Progenitor cell of endocrine pancreas (in vitro differentiated cells): ENCODE results near the gene THAP3. TPM values are rescaled to one million over a fixed set of nuclear protein-coding genes. Genes with fewer than 3 reads are reported as not detected.

Experiments
- DNase-seq: peaks from one replicate; pipeline ENCODE4 v3.0.0; 2021; ENCODE audit warnings: low spot score; ENCODE audit not compliant: unreplicated experiment
- H3K27ac Mint-ChIP-seq: 2 replicates; pipeline ENCODE4 v1.8.0; 2021; ENCODE audit warnings: mild to moderate bottlenecking, moderate library complexity, mixed read lengths
- H3K27me3 Mint-ChIP-seq: 2 replicates; pipeline ENCODE4 v1.8.0; 2021; ENCODE audit warnings: mixed read lengths
- H3K36me3 Mint-ChIP-seq: 2 replicates; pipeline ENCODE4 v1.8.0; 2022; ENCODE audit warnings: mixed read lengths; ENCODE audit not compliant: insufficient read depth
- H3K4me1 Mint-ChIP-seq: 2 replicates; pipeline ENCODE4 v1.8.0; 2021; ENCODE audit warnings: low read depth, mixed read lengths
- H3K4me3 Mint-ChIP-seq: 2 replicates; pipeline ENCODE4 v1.8.0; 2021; ENCODE audit warnings: low read depth, mild to moderate bottlenecking, moderate library complexity, mixed read lengths
- H3K9me3 Mint-ChIP-seq: 2 replicates; pipeline ENCODE4 v1.8.0; 2021; ENCODE audit warnings: low read depth, mixed read lengths
- total RNA-seq: library from RNA; stranded (reverse); gene quantifications from 2 replicates; pipeline ENCODE4 v1.2.1, GENCODE V29; 2021
- TF ChIP-seq, protein P1 (sequence below): fragments of 200-600 bp; sonication (generic); IDR thresholded peaks from one replicate; pipeline ENCODE4 v1.5.0; 2021; ENCODE audit warnings: antibody characterized with exemption, mild to moderate bottlenecking; ENCODE audit not compliant: unreplicated experiment

Gene THAP3
- total RNA-seq, 1 donor from 2014 or later = 22.9 TPM

DNA sequence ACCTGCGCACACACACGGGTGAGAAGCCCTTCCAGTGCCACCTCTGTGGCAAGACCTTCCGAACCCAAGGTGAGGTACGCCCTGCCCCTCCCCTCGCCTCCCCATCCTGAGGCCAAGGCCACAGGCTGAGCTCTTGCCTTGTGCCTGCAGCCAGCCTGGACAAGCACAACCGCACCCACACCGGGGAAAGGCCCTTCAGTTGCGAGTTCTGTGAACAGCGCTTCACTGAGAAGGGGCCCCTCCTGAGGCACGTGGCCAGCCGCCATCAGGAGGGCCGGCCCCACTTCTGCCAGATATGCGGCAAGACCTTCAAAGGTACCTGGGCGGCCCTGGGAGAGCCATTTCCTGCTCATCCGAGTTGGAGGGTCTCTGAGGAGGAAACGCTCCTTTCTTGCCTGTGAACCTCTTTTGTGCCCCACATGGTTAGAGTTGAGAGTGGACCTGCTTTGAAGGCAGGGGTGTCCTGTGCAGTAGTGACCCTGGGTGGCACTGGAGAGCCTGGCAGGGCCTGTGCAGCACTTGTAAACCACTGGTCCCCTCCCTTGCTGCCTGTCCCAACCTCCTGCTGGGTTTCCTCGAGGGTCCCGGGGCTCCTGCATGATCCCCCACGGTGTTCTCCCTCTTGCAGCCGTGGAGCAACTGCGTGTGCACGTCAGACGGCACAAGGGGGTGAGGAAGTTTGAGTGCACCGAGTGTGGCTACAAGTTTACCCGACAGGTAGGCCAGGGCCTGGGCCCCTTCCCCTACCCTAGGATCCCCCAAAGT, 36.4 kb upstream of the THAP3 start:
- DNase-seq = no peak
- TF ChIP-seq, protein P1, sequence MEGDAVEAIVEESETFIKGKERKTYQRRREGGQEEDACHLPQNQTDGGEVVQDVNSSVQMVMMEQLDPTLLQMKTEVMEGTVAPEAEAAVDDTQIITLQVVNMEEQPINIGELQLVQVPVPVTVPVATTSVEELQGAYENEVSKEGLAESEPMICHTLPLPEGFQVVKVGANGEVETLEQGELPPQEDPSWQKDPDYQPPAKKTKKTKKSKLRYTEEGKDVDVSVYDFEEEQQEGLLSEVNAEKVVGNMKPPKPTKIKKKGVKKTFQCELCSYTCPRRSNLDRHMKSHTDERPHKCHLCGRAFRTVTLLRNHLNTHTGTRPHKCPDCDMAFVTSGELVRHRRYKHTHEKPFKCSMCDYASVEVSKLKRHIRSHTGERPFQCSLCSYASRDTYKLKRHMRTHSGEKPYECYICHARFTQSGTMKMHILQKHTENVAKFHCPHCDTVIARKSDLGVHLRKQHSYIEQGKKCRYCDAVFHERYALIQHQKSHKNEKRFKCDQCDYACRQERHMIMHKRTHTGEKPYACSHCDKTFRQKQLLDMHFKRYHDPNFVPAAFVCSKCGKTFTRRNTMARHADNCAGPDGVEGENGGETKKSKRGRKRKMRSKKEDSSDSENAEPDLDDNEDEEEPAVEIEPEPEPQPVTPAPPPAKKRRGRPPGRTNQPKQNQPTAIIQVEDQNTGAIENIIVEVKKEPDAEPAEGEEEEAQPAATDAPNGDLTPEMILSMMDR = no peak
- Mint-ChIP-seq H3K4me1 (peaks cover 5% of the 10 kb centered on the region), H3K9me3 (no peaks in the 10 kb centered on the region), H3K4me3 (no peak overlapping the region), H3K27ac (no peak overlapping the region), H3K36me3 (peaks cover 4% of the 10 kb centered on the region), H3K27me3 (no peaks in the 10 kb centered on the region)

DNA sequence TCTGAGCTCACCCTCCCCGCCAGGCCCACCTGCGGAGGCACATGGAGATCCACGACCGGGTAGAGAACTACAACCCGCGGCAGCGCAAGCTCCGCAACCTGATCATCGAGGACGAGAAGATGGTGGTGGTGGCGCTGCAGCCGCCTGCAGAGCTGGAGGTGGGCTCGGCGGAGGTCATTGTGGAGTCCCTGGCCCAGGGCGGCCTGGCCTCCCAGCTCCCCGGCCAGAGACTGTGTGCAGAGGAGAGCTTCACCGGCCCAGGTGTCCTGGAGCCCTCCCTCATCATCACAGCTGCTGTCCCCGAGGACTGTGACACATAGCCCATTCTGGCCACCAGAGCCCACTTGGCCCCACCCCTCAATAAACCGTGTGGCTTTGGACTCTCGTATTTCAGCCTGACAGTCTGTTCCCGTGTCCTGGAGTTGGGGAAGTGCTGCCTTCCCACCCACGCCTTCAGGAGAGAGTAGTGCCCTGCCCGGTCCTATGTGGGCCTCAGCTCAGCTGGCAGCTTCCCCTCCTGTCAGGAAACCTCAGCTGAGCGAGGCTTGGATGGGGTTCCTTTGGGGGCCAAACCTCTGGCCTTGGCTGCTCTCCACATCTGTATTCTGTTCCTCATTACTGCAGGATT, 35.7 kb upstream of the THAP3 start:
- TF ChIP-seq, protein P1 = no peak

DNA sequence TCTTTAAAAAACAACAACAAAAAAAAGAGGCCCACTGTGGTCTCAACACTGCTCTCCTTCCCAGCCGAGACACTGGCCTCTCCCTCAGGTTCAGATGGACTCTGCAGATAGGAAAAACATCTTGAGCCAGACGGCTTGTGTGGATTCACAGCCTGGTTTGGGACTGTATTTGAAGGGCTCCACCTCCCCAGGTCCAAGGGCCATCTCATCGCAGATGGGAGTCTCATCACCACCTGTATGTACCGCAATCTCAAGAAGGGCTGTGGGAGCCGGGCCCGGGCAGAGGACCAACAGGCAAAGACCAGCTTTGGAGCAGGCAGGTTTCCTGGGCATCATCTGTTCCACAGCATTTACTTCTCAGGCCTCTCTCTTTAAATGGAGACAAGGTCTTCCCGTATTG, 34.6 kb upstream of the THAP3 start:
- Mint-ChIP-seq H3K36me3 (peaks cover 5% of the 10 kb centered on the region), H3K9me3 (no peaks in the 10 kb centered on the region), H3K4me1 (no peaks in the 10 kb centered on the region), H3K27me3 (no peaks in the 10 kb centered on the region), H3K27ac (no peak overlapping the region), H3K4me3 (no peak overlapping the region)
- DNase-seq = no peak
- TF ChIP-seq, protein P1 = no peak

More for the DNA sequence above, 35.7 kb upstream of the THAP3 start:
- no peak overlapping the region for H3K27ac Mint-ChIP-seq
- H3K36me3 Mint-ChIP-seq = peaks cover 6% of the 10 kb centered on the region
- H3K27me3 Mint-ChIP-seq = no peaks in the 10 kb centered on the region
- no peak overlapping the region for H3K4me3 Mint-ChIP-seq
- H3K9me3 Mint-ChIP-seq = no peaks in the 10 kb centered on the region
- peaks cover 5% of the 10 kb centered on the region for H3K4me1 Mint-ChIP-seq
- no peak for DNase-seq

DNA sequence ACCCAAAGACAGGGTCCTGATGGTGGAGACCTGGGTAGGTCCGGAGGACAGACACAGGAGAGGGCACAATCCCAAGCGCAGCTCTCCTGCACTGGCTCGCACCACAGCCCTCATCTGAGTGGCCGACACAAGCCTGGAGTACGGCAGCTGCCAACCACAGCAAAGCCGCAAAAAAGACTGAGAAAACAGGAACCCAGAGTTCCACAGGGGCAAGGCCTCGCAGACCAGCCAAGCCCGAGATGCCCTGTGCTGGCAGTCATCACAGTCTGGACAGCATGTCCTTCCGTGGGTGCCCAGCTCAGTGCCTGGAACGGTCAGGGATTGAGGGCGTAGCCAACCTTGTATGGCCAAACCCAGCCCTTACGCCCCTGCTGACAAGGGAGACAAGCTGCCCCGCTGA, 33.4 kb upstream of the THAP3 start:
- Mint-ChIP-seq H3K27ac (peak overlapping the region; percentile 64), H3K9me3 (no peaks in the 10 kb centered on the region), H3K4me3 (no peak overlapping the region), H3K36me3 (peaks cover 9% of the 10 kb centered on the region), H3K4me1 (no peaks in the 10 kb centered on the region), H3K27me3 (no peaks in the 10 kb centered on the region)
- TF ChIP-seq, protein P1 = no peak
- DNase-seq = no peak

DNA sequence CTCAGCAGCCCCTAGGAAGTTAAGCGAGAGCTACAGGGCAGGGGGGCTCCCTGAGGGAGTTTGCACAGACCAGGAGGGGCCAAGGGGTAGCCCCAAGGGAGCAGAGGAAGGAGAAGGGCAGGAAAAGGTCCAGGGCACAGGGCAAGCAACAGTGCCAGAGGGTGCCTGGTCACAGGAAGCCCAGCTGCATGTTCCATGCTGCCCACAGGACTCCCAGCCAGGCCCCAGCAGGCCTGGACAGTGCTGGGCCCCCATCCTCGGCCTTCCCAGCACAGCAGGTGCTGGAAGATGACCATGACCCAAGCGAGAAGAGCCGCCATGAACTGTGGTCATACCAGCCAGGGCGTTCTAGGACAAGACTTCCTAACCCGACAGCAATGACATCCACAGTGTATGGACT, 33.0 kb upstream of the THAP3 start:
- H3K4me1 Mint-ChIP-seq = no peaks in the 10 kb centered on the region
- no peaks in the 10 kb centered on the region for H3K27me3 Mint-ChIP-seq
- DNase-seq = no peak
- H3K27ac Mint-ChIP-seq = no peak overlapping the region
- TF ChIP-seq, protein P1 = no peak
- H3K4me3 Mint-ChIP-seq = no peak overlapping the region
- no peaks in the 10 kb centered on the region for H3K9me3 Mint-ChIP-seq
- H3K36me3 Mint-ChIP-seq = peaks cover 10% of the 10 kb centered on the region
